Measurements from ENCODE around the gene CACNG4.

DNA sequence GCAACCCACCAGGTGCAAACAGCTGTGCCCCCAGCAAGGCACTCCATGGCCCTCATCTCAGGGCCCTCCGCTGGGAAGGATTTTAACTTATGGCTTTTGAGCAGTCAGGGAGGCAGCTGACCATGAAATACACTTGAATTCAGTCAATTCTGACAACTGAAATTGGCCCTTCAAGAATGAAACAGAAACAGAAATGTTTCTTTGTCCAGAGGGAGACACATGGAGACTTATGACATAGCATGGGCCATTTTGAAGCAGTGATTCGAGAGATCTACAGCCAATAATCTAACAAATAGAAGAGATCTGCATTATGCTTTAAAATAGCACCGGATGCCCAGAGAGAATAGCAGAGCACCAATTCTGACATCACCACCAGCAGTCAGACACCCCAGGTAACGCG, 87.3 kb downstream of the CACNG4 start:
- TF ChIP-seq ZNF70 (CRISPR knock-in tag; IDR thresholded peaks at IDR 0.05) = no peak
- TF ChIP-seq, protein P1, sequence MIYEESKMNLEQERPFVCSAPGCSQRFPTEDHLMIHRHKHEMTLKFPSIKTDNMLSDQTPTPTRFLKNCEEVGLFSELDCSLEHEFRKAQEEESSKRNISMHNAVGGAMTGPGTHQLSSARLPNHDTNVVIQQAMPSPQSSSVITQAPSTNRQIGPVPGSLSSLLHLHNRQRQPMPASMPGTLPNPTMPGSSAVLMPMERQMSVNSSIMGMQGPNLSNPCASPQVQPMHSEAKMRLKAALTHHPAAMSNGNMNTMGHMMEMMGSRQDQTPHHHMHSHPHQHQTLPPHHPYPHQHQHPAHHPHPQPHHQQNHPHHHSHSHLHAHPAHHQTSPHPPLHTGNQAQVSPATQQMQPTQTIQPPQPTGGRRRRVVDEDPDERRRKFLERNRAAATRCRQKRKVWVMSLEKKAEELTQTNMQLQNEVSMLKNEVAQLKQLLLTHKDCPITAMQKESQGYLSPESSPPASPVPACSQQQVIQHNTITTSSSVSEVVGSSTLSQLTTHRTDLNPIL (CRISPR knock-in tag; IDR thresholded peaks at IDR 0.05; ENCODE audit: low read depth) = no peak
- no peak for TF ChIP-seq ZFP30 (CRISPR knock-in tag; IDR thresholded peaks at IDR 0.05)
- no peak for TF ChIP-seq ZNF8 (CRISPR knock-in tag; IDR thresholded peaks at IDR 0.05)
- no peak for TF ChIP-seq BACH2 (CRISPR knock-in tag; IDR thresholded peaks at IDR 0.05; ENCODE audit: borderline replicate concordance)
- TF ChIP-seq, protein P2, sequence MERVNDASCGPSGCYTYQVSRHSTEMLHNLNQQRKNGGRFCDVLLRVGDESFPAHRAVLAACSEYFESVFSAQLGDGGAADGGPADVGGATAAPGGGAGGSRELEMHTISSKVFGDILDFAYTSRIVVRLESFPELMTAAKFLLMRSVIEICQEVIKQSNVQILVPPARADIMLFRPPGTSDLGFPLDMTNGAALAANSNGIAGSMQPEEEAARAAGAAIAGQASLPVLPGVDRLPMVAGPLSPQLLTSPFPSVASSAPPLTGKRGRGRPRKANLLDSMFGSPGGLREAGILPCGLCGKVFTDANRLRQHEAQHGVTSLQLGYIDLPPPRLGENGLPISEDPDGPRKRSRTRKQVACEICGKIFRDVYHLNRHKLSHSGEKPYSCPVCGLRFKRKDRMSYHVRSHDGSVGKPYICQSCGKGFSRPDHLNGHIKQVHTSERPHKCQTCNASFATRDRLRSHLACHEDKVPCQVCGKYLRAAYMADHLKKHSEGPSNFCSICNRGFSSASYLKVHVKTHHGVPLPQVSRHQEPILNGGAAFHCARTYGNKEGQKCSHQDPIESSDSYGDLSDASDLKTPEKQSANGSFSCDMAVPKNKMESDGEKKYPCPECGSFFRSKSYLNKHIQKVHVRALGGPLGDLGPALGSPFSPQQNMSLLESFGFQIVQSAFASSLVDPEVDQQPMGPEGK (CRISPR knock-in tag; IDR thresholded peaks at IDR 0.05; ENCODE audit: borderline replicate concordance) = no peak
- TF ChIP-seq, protein P3, sequence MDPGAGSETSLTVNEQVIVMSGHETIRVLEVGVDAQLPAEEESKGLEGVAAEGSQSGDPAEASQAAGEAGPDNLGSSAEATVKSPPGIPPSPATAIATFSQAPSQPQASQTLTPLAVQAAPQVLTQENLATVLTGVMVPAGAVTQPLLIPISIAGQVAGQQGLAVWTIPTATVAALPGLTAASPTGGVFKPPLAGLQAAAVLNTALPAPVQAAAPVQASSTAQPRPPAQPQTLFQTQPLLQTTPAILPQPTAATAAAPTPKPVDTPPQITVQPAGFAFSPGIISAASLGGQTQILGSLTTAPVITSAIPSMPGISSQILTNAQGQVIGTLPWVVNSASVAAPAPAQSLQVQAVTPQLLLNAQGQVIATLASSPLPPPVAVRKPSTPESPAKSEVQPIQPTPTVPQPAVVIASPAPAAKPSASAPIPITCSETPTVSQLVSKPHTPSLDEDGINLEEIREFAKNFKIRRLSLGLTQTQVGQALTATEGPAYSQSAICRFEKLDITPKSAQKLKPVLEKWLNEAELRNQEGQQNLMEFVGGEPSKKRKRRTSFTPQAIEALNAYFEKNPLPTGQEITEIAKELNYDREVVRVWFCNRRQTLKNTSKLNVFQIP (CRISPR knock-in tag; IDR thresholded peaks at IDR 0.05; ENCODE audit: borderline replicate concordance, low read depth) = no peak

All from SK-N-SH treated with all-trans-retinoic acid at 6 μM for 48 hours (cell line).